Left lung (tissue), 10 donors: Measurements from ENCODE around the gene PCMTD2. TPM values are rescaled to one million over a fixed set of nuclear protein-coding genes. Genes with fewer than 3 reads are reported as not detected.
A peak's percentile ranks its signal among the peaks of the same experiment; 100 is the strongest.

ENCODE experiments used
- ATAC-seq: fragments of 200-7000 bp; cut with Tn5 transposase; one replicate; pipeline ENCODE4 v1.9.1; 2020; ENCODE audit warnings: moderate library complexity
- DNase-seq, 4 donors: peaks; one replicate each; pipeline ENCODE4 v3.0.0-alpha.2; 2013 to 2020
- H3K27ac ChIP-seq, 2 donors: fragments of 200-600 bp; sonication (generic) in 1 of 2; one replicate each; pipeline versions ENCODE4 v1.5.0 to v1.8.0; 2020 to 2021
- H3K27me3 ChIP-seq, 2 donors: fragments of 200-600 bp; sonication (generic) in 1 of 2; one replicate each; pipeline versions ENCODE4 v1.5.0 to v1.8.0; 2020 to 2021
- H3K36me3 ChIP-seq, 2 donors: fragments of 200-600 bp; sonication (generic) in 1 of 2; one replicate each; pipeline versions ENCODE4 v1.5.0 to v1.8.0; 2020 to 2021
- H3K4me1 ChIP-seq, 2 donors: fragments of 200-600 bp; one replicate each; pipeline ENCODE4 v1.8.0; 2021
- H3K4me3 ChIP-seq, 2 donors: fragments of 200-600 bp; sonication (generic) in 1 of 2; one replicate each; pipeline versions ENCODE4 v1.5.0 to v1.8.0; 2020 to 2021; ENCODE audit warnings: mild to moderate bottlenecking in 1 of 2
- H3K9me3 ChIP-seq, 2 donors: fragments of 200-600 bp; sonication (generic) in 1 of 2; one replicate each; pipeline versions ENCODE4 v1.5.0 to v1.8.0; 2020 to 2021
- intact Hi-C, 2 donors: fragments of 100-400 bp; cut with DNase I; formaldehyde crosslinking; loops; one replicate each; pipeline versions ENCODE4 v1.11.2 to v1.14.2; 2022
- polyA plus RNA-seq, 6 donors: library from polyadenylated mRNA; unstranded; fragments of 120-200 nt; gene quantifications; one replicate each; pipeline ENCODE4 v1.2.1, GENCODE V29; 2013; ENCODE audit not compliant: insufficient read length in 6 of 6
- total RNA-seq, 2 donors: library from RNA; stranded (reverse); fragmentation: NEBNext Ultra II Directional; extraction: Animal tissue kit (Norgen Biotek cat#: 25700); gene quantifications; one replicate each; pipeline ENCODE4 v1.2.1, GENCODE V29; 2021
- TF ChIP-seq, protein P1 (sequence below), 2 donors: fragments of 200-600 bp; sonication (generic) in 1 of 2; IDR thresholded peaks; one replicate each; pipeline versions ENCODE4 v1.5.0 to v1.8.0; 2021; ENCODE audit warnings: antibody characterized with exemption in 2 of 2
- donor health status: DM: no; HTN: yes; CAD: no.
- donor health status: DM: no; HTN: no; CAD: no.

The PCMTD2 gene
- total and polyA plus RNA-seq, 8 donors = 31.6 to 163 (median 124) TPM

DNA sequence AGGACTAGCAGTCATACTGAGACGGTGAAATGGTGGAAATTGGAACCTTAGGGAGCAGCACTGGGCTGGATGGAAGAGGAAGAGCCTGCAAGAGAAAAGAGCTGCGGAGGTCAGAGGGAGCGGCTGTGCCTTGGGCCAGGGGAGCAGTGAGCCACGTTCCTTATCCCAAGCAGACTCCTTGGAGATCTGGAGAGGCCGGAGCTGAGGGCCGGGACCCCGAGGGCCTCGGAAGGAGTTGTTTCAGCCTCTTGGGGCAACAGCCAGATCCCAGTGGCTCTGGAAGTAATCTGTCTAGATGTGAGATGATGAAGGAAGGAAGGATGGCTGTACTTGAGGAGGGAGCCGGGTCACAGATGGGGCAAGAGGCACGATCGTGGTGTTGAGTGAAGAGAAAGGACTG is 16.1 kb downstream of the PCMTD2 start:
- Histone ChIP-seq H3K9me3 (no peaks in the 10 kb centered on the region), H3K36me3 (peaks cover 0 to 18% of the 10 kb centered on the region in 2 donors), H3K4me3 (no peak overlapping the region), H3K27me3 (no peaks in the 10 kb centered on the region), H3K27ac (no peak overlapping the region), H3K4me1 (no peaks in the 10 kb centered on the region)
- ATAC-seq (no peak), DNase-seq (no peak)
- TF ChIP-seq, protein P1, sequence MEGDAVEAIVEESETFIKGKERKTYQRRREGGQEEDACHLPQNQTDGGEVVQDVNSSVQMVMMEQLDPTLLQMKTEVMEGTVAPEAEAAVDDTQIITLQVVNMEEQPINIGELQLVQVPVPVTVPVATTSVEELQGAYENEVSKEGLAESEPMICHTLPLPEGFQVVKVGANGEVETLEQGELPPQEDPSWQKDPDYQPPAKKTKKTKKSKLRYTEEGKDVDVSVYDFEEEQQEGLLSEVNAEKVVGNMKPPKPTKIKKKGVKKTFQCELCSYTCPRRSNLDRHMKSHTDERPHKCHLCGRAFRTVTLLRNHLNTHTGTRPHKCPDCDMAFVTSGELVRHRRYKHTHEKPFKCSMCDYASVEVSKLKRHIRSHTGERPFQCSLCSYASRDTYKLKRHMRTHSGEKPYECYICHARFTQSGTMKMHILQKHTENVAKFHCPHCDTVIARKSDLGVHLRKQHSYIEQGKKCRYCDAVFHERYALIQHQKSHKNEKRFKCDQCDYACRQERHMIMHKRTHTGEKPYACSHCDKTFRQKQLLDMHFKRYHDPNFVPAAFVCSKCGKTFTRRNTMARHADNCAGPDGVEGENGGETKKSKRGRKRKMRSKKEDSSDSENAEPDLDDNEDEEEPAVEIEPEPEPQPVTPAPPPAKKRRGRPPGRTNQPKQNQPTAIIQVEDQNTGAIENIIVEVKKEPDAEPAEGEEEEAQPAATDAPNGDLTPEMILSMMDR (IDR thresholded peaks at IDR 0.05) = no peak
- intact Hi-C loops = no loop called here

DNA sequence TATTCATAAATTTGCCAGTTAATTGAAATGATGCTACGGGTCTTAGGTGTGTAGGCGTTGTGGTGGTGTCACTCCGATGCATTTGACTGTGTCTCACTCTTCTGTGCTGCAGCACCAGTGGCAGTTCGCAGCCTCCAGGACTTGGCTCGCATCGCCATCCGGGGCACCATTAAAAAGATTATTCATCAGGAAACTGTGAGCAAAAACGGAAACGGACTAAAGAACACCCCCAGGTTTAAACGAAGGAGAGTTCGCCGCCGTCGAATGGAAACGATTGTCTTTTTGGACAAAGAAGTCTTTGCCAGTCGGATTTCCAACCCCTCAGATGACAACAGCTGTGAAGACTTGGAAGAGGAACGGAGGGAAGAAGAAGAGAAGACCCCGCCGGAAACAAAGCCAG is 17.6 kb downstream of the PCMTD2 start:
- Histone ChIP-seq H3K27ac (no peak overlapping the region), H3K36me3 (peaks cover 0 to 15% of the 10 kb centered on the region in 2 donors), H3K27me3 (no peaks in the 10 kb centered on the region), H3K9me3 (no peaks in the 10 kb centered on the region), H3K4me1 (no peaks in the 10 kb centered on the region), H3K4me3 (no peak overlapping the region)
- TF ChIP-seq, protein P1 (IDR thresholded peaks at IDR 0.05) = no peak
- no peak for ATAC-seq
- intact Hi-C loops = no loop called here
- peak in 1 of 4 donors; percentile 54 for DNase-seq

DNA sequence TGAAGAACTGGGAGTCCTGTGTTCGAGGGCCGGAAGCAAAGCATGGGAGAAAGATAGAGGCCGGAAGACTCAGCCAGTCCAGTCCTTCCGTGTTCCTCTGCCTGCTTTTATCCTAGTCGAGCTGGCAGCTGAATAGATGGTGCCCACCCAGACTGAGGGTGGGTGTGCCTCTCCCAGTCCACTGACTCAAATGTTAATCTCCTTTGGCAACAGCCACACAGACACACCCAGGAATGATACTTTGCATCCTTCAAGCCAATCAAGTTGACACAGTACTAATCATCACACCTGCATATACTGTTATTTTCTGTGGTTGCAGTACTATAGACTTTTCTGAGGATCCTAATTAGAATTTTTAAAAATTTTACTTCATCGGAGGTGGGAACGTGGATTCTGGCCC is 21.3 kb downstream of the PCMTD2 start:
- no peak overlapping the region for H3K4me3 ChIP-seq
- no peak for ATAC-seq
- intact Hi-C loops = no loop called here

DNA sequence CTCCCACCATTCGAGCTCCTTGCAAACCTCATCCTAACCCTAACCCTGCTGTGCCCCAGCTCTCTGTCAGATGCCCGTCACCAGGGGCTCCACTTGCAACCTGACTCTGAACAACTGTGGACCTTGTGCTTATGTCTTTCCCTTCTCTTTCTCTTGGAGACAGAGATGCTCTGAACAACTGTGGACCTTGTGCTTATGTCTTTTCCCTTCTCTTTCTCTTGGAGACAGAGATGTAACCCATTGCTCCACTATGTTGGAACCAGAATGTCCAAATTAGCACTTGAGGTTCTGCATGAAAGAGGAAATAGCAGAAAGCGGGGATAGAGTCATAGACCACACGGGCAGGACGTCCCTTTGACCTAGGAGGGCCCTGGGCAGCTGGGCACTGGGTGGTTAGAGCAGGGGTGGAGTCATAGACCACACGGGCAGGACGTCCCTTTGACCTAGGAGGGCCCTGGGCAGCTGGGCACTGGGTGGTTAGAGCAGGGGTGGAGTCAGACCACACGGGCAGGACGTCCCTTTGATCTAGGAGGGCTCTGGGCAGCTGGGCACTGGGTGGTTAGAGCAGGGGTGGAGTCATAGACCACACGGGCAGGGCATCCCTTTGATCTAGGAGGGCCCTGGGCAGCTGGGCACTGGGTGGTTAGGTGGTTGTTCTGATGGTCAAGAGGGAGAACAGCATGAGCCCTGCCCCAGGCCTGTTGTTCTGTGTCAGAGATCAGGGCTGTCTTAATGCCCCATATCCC is 22.2 kb downstream of the PCMTD2 start:
- H3K4me3 ChIP-seq = no peak overlapping the region
- H3K9me3 ChIP-seq = no peaks in the 10 kb centered on the region
- TF ChIP-seq, protein P1 (IDR thresholded peaks at IDR 0.05) = no peak
- no peak overlapping the region for H3K27ac ChIP-seq
- no peak for DNase-seq
- intact Hi-C loops = no loop called here
- no peaks in the 10 kb centered on the region for H3K27me3 ChIP-seq
- H3K36me3 ChIP-seq = peaks cover 0 to 11% of the 10 kb centered on the region in 2 donors
- ATAC-seq = no peak
- no peaks in the 10 kb centered on the region for H3K4me1 ChIP-seq

More for the DNA sequence above, 21.3 kb downstream of the PCMTD2 start:
- TF ChIP-seq, protein P1 (IDR thresholded peaks at IDR 0.05) = no peak
- H3K27ac ChIP-seq = no peak overlapping the region
- peaks cover 0 to 13% of the 10 kb centered on the region in 2 donors for H3K36me3 ChIP-seq
- no peak for DNase-seq
- no peaks in the 10 kb centered on the region for H3K9me3 ChIP-seq
- H3K4me1 ChIP-seq = no peaks in the 10 kb centered on the region
- no peaks in the 10 kb centered on the region for H3K27me3 ChIP-seq

DNA sequence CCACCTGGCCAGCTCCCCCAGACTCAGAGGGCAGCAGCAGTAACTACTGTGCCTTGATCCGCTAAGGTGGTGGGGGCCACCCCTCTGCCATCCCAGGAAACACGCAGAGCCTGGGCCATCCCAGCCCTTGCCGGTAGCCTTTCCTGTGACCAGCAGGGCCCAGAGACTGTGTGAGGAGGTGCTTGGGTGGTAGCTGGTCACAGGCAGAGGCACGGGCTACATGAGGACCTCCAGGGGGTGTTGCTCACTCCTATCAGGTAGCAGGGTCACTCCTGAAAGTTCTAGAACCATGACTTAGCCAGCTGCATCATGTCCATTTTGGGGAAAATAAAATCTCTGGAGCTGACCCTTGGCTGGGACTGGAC is 22.8 kb downstream of the PCMTD2 start:
- no peak overlapping the region for H3K4me3 ChIP-seq
- no peak overlapping the region for H3K27ac ChIP-seq
- TF ChIP-seq, protein P1 (IDR thresholded peaks at IDR 0.05) = no peak
- no peaks in the 10 kb centered on the region for H3K4me1 ChIP-seq
- H3K36me3 ChIP-seq = peaks cover 0 to 6% of the 10 kb centered on the region in 2 donors
- no peaks in the 10 kb centered on the region for H3K27me3 ChIP-seq
- H3K9me3 ChIP-seq = no peaks in the 10 kb centered on the region
- intact Hi-C loops = no loop called here
- ATAC-seq = no peak
- peak in 1 of 4 donors; percentile 53 for DNase-seq
